Stimulated activated naive CD8-positive, alpha-beta T cell treated with anti-CD3 and anti-CD28 coated beads, Interleukin-15, Interleukin-2, amounts not matched to agents 100 U/mL and 50 U/mL, for 24 hours (primary cell): Measurements from ENCODE around the gene PCDHA3.
"Not testable (repeated sequence)": the region's sequence is repeated elsewhere in the genome, so short reads cannot be mapped to it uniquely, and the experiment has no call there.

ENCODE experiments used
- ATAC-seq: fragments of 150-1000 bp; cut with Tn5 transposase; one replicate; pipeline ENCODE4 v1.10.0; 2021
- DNase-seq: peaks from one replicate; pipeline ENCODE4 v3.0.0; 2021

Gene PCDHA3

GRCh38 chr5:140800816-140801493 lies at the start of gene PCDHA3:
TSS of gene PCDHA3 (plus strand) at chr5:140801057.
- no peak for ATAC-seq
- DNase-seq, result no peak

GRCh38 chr5:140753561-140753960 lies 47.3 kb upstream of the PCDHA3 start:
- ATAC-seq (no peak), DNase-seq (no peak)

GRCh38 chr5:140764177-140764973 lies 36.5 kb upstream of the PCDHA3 start:
- ATAC-seq, result no peak
- no peak for DNase-seq

GRCh38 chr5:140767444-140767843 lies 33.4 kb upstream of the PCDHA3 start:
- no peak for ATAC-seq
- no peak for DNase-seq

- ATAC-seq (no peak), DNase-seq (no peak)
Observed at GRCh38 chr5:140780512-140780911, 20.3 kb upstream of the PCDHA3 start.

- ATAC-seq, result no peak
- DNase-seq, result no peak
Observed at GRCh38 chr5:140785905-140786686, 14.8 kb upstream of the PCDHA3 start, which contains the start of gene PCDHA1. TSS of gene PCDHA1 (plus strand) at chr5:140786140.

GRCh38 chr5:140787422-140787821 lies 13.4 kb upstream of the PCDHA3 start:
- DNase-seq, ATAC-seq: not testable (repeated sequence)

- not testable (repeated sequence) for DNase-seq, ATAC-seq
Observed at GRCh38 chr5:140787849-140788504, 12.9 kb upstream of the PCDHA3 start.

GRCh38 chr5:140791089-140791488 lies 9.8 kb upstream of the PCDHA3 start:
- no peak for DNase-seq
- no peak for ATAC-seq

- ATAC-seq (no peak), DNase-seq (no peak)
Observed at GRCh38 chr5:140794595-140795258, 6.1 kb upstream of the PCDHA3 start, which contains the start of gene PCDHA2. TSS of gene PCDHA2 (plus strand) at chr5:140794852.

- ATAC-seq (no peak), DNase-seq (no peak)
Observed at GRCh38 chr5:140795259-140795641, 5.6 kb upstream of the PCDHA3 start.

GRCh38 chr5:140796072-140796717 lies 4.7 kb upstream of the PCDHA3 start:
- not testable (repeated sequence) for ATAC-seq, DNase-seq

- no peak for DNase-seq
- ATAC-seq, result no peak
Observed at GRCh38 chr5:140796718-140797095, 4.2 kb upstream of the PCDHA3 start.

- DNase-seq, result no peak
- no peak for ATAC-seq
Observed at GRCh38 chr5:140801494-140801841, 611 bp downstream of the PCDHA3 start.

GRCh38 chr5:140802381-140802780 lies 1.5 kb downstream of the PCDHA3 start:
- not testable (repeated sequence) for ATAC-seq, DNase-seq

GRCh38 chr5:140802781-140803271 lies 2.0 kb downstream of the PCDHA3 start:
- no peak for ATAC-seq
- no peak for DNase-seq

- DNase-seq (peak; percentile 23), ATAC-seq (no peak)
Observed at GRCh38 chr5:140806834-140807775, 6.2 kb downstream of the PCDHA3 start, which contains the start of gene PCDHA4. TSS of gene PCDHA4 (plus strand) at chr5:140807068.

- ATAC-seq, DNase-seq: not testable (repeated sequence)
Observed at GRCh38 chr5:140808241-140808888, 7.5 kb downstream of the PCDHA3 start.

- ATAC-seq (no peak), DNase-seq (no peak)
Observed at GRCh38 chr5:140808889-140809291, 8.0 kb downstream of the PCDHA3 start.
